ENCODE measurements around the gene EEF1G.
"Not testable (repeated sequence)": the region's sequence is repeated elsewhere in the genome, so short reads cannot be mapped to it uniquely, and the experiment has no call there.

EEF1G gene

GRCh38 chr11:62553839-62554361, 19.8 kb downstream of the EEF1G start:
- DNase-seq, result no peak

- peak; percentile 68 for DNase-seq
These were observed 20.4 kb downstream of the EEF1G start for GRCh38 chr11:62553080-62553838.

DNA sequence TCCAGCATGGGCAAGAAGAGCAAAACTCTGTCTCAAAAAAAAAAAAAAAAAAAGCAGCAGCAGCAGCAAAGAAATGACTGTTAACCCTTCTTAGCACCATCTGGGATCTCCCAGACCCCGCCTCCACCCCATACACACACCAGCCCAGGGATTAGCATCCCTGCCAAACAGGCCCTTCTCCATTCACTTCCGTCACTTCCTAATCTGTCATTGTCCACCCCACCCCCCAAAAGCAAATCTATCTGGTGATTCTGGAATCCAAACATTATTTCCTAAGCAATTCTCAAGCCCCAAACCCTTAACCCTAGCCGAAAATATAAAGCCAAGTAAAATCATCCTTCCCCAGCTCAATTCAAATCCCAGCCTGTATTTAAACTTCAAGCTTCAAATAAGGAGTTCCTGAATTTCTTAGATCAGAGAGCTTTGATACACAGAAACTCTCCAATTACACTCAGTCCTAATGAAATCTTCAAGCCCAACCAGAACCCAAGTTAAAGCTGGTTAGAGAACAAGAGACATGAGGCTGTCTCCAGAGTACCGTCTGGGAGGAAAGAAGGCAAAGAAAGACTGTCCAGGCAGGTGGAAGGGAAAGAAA, 21.1 kb downstream of the EEF1G start:
- no peak for DNase-seq

DNA sequence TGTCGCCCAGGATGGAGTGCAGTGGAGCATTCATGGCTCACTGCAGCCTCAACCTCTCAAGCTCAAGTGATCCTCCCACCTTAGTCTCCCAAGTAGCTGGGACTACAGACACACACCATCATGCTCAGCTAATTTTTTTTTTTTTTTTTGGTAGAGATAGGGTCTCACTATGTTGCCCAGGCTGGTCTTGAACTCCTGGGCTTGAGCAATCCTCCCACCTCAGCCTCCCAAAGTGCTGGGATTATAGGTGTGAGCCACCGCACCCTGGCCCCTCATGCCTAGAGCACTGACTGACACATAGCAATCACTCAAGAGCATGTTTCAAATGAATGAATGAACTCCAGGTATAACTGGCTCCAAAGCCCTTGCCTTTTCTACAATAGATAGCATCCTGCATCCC, 23.2 kb downstream of the EEF1G start:
- DNase-seq, result not testable (repeated sequence)

DNA sequence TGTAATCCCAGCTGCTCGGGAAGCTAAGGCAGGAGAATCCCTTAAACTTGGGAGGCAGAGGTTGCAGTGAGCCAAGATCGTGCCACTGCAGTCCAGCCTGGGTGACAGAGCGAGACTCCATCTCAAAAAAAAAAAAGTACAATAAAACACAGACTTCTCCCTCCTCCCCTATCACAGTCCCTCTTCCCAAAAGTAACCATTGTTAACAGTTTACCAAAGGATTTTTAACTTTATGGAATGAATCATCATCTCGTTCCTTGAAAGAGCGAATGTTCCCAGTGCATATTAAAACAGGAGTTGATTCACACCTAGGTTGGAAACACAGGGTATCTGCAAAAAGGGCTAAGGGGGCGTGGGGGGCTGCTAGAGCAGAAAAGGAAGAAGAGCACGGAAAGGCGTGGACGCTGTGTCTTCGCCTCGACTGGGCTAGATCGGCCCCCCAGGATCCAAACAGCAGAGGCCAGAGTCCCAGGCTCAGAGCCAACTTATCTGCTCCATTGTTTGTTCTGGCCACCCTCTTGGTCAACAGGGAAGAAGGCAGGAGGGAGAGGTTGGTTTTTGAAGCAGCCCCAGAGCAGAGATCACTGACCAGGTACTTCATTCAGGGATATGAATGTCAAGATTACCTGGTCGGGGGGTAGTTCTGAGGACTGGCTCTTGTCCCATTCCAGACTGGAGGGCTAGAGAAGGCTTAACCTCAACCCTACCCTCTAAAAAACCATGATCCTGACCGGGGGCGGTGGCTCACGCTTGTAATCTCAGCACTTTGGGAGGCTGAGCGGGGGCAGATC, 25.0 kb downstream of the EEF1G start:
- DNase-seq, result no peak

- DNase-seq, result no peak
These were observed 25.9 kb downstream of the EEF1G start for GRCh38 chr11:62547691-62548281.

GRCh38 chr11:62546929-62547625, 26.6 kb downstream of the EEF1G start:
- no peak for DNase-seq

GRCh38 chr11:62546244-62546928, 27.3 kb downstream of the EEF1G start, which contains the start of gene AHNAK:
Gene AHNAK (minus strand): TSS chr11:62546806. CDS start chr11:62536098, 10,708 bp downstream.
- DNase-seq, result peak; percentile 62

- DNase-seq, result peak; percentile 71
These were observed 28.1 kb downstream of the EEF1G start for GRCh38 chr11:62545437-62546243.

DNA sequence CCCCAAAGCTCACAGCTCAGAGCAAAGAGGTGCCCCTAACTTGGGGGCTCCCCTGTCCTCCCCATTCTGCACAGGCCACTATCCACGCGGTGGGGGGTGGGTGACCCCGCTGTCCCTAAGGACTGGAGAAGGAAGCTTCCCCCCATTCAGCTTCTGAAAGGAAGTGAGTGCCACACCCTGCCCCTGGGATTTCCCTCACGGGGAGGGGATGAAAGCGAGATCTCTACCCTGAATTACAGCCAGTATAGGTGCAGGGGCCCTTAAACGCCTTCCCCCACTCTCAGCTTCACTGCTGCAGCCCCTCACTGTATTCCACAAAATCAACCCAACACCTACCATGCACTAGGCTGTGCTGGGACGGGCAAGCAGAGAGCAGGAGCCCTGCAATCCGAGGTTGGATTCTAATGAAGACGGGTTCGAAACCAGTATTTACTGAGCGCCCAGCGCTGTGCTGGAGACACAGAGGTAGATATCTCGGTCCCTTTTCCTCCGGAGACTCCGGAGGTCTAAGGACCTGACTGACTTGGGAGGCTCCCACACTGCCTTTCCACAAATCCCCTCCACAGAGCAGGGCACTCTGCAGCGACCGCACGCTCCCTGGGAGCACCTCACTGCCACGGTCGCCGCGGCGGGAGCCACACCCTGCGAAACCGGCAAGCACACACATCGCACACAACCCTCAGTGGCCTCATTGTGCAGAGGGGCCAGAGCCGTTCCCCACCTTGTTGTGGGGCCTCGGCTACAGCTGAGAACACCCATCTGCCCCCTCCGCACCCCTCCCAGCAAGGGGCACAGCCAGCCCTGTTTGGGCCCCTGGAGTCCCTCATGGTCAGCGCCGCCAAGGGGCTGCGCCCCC, 28.9 kb downstream of the EEF1G start:
- DNase-seq, result no peak

GRCh38 chr11:62543680-62544444, 29.8 kb downstream of the EEF1G start:
- no peak for DNase-seq

- peak; percentile 69 for DNase-seq
These were observed 30.7 kb downstream of the EEF1G start for GRCh38 chr11:62542750-62543567.

GRCh38 chr11:62542111-62542745, 31.5 kb downstream of the EEF1G start:
- no peak for DNase-seq

DNA sequence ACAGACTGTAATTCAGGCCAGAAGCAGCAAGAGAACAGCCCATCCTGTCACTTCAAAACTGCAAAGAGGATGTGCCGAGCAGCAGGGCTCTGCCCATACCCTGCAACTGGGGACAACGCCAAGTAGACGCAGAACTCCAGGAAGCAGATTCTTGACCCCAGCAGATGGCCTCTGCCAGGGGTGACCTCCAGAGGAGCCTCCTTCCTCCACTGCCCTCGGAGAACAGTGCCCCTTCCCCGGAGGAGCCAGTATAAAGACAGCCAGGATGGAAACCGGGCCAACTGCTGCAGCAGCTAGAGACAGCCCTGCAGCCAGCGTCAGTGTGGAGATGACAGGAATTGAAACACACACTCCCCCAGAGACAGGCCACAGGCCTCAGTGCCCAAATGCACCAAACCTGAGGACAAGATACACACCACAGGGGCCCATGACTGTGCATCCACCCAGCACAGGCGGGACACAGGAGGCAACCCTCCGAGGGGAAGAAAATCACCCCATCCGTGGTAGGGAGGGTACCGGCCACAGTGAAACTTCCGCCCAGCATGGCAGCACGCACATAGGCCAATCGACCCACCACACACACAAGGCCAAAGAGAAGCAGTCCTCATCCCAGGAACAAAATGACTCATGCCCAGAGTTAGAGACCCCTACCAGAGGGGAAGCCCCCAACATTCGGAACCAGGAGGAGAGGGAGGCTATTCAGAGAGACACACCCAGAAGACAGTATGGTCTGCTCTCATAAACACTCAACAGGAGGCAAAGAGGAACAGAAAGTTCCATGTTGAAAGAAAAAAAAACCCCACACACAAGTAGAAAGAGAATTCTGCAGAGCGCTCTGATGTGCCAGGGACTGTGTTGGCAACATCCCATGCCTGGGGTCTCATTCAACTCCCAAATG, 32.6 kb downstream of the EEF1G start:
- DNase-seq, result no peak

DNA sequence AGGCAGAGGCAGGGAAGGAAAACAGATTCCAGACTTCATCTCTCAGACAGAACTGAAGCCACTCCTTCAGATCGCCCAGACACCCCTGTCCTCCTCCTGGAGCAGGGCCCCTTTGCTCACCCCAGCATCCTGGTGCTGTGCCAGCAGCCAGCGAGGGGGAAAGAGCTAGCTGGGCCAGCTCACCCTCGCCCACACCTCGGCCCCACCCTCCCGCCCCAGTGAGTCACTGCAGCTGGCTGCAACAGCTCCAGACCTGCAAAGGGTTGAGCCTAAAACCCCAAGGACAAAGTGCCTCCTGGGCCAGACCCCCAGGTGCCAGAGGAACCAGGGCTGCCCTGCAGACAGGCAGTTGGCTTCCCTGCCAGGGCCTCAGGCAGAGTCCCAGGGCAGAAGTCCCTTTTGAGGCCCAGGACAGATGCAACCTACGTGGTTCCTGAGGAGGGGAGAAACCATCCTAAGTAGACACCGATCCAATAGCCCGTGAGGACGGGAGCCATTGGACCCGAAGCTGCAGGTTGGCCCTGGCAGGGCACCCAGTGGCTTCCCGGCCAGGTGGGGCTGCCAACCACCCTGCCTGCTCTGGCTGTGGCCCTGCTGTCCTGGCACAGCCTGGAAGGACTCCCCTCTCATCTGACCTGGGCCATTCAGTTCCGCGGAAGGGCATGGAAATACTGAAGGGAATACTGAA, 34.3 kb downstream of the EEF1G start:
- peak; percentile 37 for DNase-seq
